ENCODE measurements around the gene SMC6.

SMC6 gene

GRCh38 chr2:17768894-17769293, 15.3 kb upstream of the SMC6 start:
- no peak for DNase-seq (ENCODE audit: low read depth in 1 of 2, low spot score in 1 of 2)

- no peak for DNase-seq (ENCODE audit: low read depth in 1 of 2, low spot score in 1 of 2)
Observed at GRCh38 chr2:17765398-17765797, 11.8 kb upstream of the SMC6 start.

GRCh38 chr2:17763641-17764333, 10.2 kb upstream of the SMC6 start:
- DNase-seq (ENCODE audit: low read depth in 1 of 2, low spot score in 1 of 2): no peak

GRCh38 chr2:17762451-17762850, 8.8 kb upstream of the SMC6 start:
- no peak for DNase-seq (ENCODE audit: low read depth in 1 of 2, low spot score in 1 of 2)

GRCh38 chr2:17759805-17760204, 6.2 kb upstream of the SMC6 start:
- DNase-seq (ENCODE audit: low read depth in 1 of 2, low spot score in 1 of 2): no peak

GRCh38 chr2:17758118-17758517, 4.5 kb upstream of the SMC6 start:
- DNase-seq (ENCODE audit: low read depth in 1 of 2, low spot score in 1 of 2): no peak

GRCh38 chr2:17757321-17757720, 3.7 kb upstream of the SMC6 start:
- DNase-seq (ENCODE audit: low read depth in 1 of 2, low spot score in 1 of 2): no peak

GRCh38 chr2:17756668-17757067, 3.1 kb upstream of the SMC6 start:
- no peak for DNase-seq (ENCODE audit: low read depth in 1 of 2, low spot score in 1 of 2)

- DNase-seq (ENCODE audit: low read depth in 1 of 2, low spot score in 1 of 2): no peak
Observed at GRCh38 chr2:17754773-17755425, 1.3 kb upstream of the SMC6 start.

- DNase-seq (ENCODE audit: low read depth in 1 of 2, low spot score in 1 of 2): no peak
Observed at GRCh38 chr2:17752892-17753802, 463 bp downstream of the SMC6 start.

GRCh38 chr2:17752246-17752645, 1.4 kb downstream of the SMC6 start:
- no peak for DNase-seq (ENCODE audit: low read depth in 1 of 2, low spot score in 1 of 2)

- no peak for DNase-seq (ENCODE audit: low read depth in 1 of 2, low spot score in 1 of 2)
Observed at GRCh38 chr2:17749753-17750438, 3.7 kb downstream of the SMC6 start.

GRCh38 chr2:17748745-17749144, 4.9 kb downstream of the SMC6 start:
- DNase-seq (ENCODE audit: low read depth in 1 of 2, low spot score in 1 of 2): no peak

- no peak for DNase-seq (ENCODE audit: low read depth in 1 of 2, low spot score in 1 of 2)
Observed at GRCh38 chr2:17747684-17748452, 5.7 kb downstream of the SMC6 start.

- DNase-seq (ENCODE audit: low read depth in 1 of 2, low spot score in 1 of 2): no peak
Observed at GRCh38 chr2:17740203-17740602, 13.4 kb downstream of the SMC6 start.

- DNase-seq (ENCODE audit: low read depth in 1 of 2, low spot score in 1 of 2): no peak
Observed at GRCh38 chr2:17736989-17737388, 16.6 kb downstream of the SMC6 start.

- no peak for DNase-seq (ENCODE audit: low read depth in 1 of 2, low spot score in 1 of 2)
Observed at GRCh38 chr2:17735864-17736263, 17.7 kb downstream of the SMC6 start.

- no peak for DNase-seq (ENCODE audit: low read depth in 1 of 2, low spot score in 1 of 2)
Observed at GRCh38 chr2:17733599-17733998, 20.0 kb downstream of the SMC6 start.

- DNase-seq (ENCODE audit: low read depth in 1 of 2, low spot score in 1 of 2): no peak
Observed at GRCh38 chr2:17729880-17730279, 23.7 kb downstream of the SMC6 start.

- no peak for DNase-seq (ENCODE audit: low read depth in 1 of 2, low spot score in 1 of 2)
Observed at GRCh38 chr2:17728210-17728609, 25.4 kb downstream of the SMC6 start.

All from stimulated activated CD4-positive, alpha-beta T cell treated with anti-CD3 and anti-CD28 coated beads, Interleukin-15, amount 100 ng/mL, for 1 hour (primary cell).